Hindlimb muscle (tissue), 1 donor: ENCODE data around the gene MTM1. TPM values are rescaled to one million over a fixed set of nuclear protein-coding genes. Genes with fewer than 3 reads are reported as not detected.

Source experiments
- DNase-seq: peaks from one replicate; pipeline ENCODE4 v3.0.0-alpha.2; 2013
- polyA plus RNA-seq: library from polyadenylated mRNA; unstranded; fragments of 120-200 nt; gene quantifications from one replicate; pipeline ENCODE4 v1.2.1, GENCODE V29; 2013; ENCODE audit not compliant: insufficient read length

Gene MTM1
- polyA plus RNA-seq, 1 donor: 5.6 TPM

- DNase-seq: no peak
These were observed 112.6 kb downstream of the MTM1 start for GRCh38 chrX:150680974-150681373.

- DNase-seq: no peak
These were observed 114.7 kb downstream of the MTM1 start for GRCh38 chrX:150683112-150683511.

GRCh38 chrX:150683536-150684146, 115.2 kb downstream of the MTM1 start:
- no peak for DNase-seq

- no peak for DNase-seq
These were observed 120.6 kb downstream of the MTM1 start for GRCh38 chrX:150688911-150689451.

- DNase-seq: no peak
These were observed 121.7 kb downstream of the MTM1 start for GRCh38 chrX:150690126-150690525.

- DNase-seq: no peak
These were observed 123.9 kb downstream of the MTM1 start for GRCh38 chrX:150692296-150692695.

- DNase-seq: peak; percentile 33
These were observed 124.7 kb downstream of the MTM1 start, which contains the start of gene MTMR1 for GRCh38 chrX:150692831-150693724. Gene MTMR1, plus strand, starts transcription at chrX:150693396. Its CDS starts 135 bp downstream, at chrX:150693531.

- DNase-seq: peak; percentile 36
These were observed 125.5 kb downstream of the MTM1 start for GRCh38 chrX:150693725-150694574.

- DNase-seq: no peak
These were observed 126.5 kb downstream of the MTM1 start for GRCh38 chrX:150694738-150695410.

- DNase-seq: no peak
These were observed 127.9 kb downstream of the MTM1 start for GRCh38 chrX:150696331-150696730.

GRCh38 chrX:150696866-150697265, 128.4 kb downstream of the MTM1 start:
- no peak for DNase-seq

GRCh38 chrX:150697641-150698040, 129.2 kb downstream of the MTM1 start:
- no peak for DNase-seq

GRCh38 chrX:150698981-150699380, 130.6 kb downstream of the MTM1 start:
- no peak for DNase-seq

- DNase-seq: no peak
These were observed 131.7 kb downstream of the MTM1 start for GRCh38 chrX:150700107-150700506.

GRCh38 chrX:150701377-150701776, 133.0 kb downstream of the MTM1 start:
- no peak for DNase-seq

GRCh38 chrX:150702966-150703694, 134.7 kb downstream of the MTM1 start:
- DNase-seq: no peak

- DNase-seq: no peak
These were observed 135.2 kb downstream of the MTM1 start for GRCh38 chrX:150703695-150703974.

GRCh38 chrX:150704030-150704613, 135.7 kb downstream of the MTM1 start:
- no peak for DNase-seq

- DNase-seq: no peak
These were observed 144.2 kb downstream of the MTM1 start for GRCh38 chrX:150712619-150713018.

GRCh38 chrX:150715184-150715583, 146.8 kb downstream of the MTM1 start:
- DNase-seq: no peak

GRCh38 chrX:150719621-150720020, 151.2 kb downstream of the MTM1 start:
- no peak for DNase-seq
